OCI-LY1 (cell line): ENCODE measurements around the gene SDK1.

Source experiments
- CTCF ChIP-seq: fragments of 200-600 bp; sonication (generic), shearing (Covaris generic); IDR thresholded peaks from 2 replicates; pipeline ENCODE4 v1.5.1; 2017; ENCODE audit warnings: mild to moderate bottlenecking, antibody characterized with exemption, low read length, moderate library complexity, mixed read lengths
- EZH2 ChIP-seq: fragments of 200-600 bp; sonication (generic), shearing (Covaris generic); IDR thresholded peaks from 2 replicates; pipeline ENCODE4 v1.8.0; 2017; ENCODE audit warnings: borderline replicate concordance, mixed run types, mild to moderate bottlenecking, antibody characterized with exemption, low read length, moderate library complexity, mixed read lengths

GRCh38 chr7:3598854-3599253, 297.8 kb downstream of the SDK1 start:
- TF ChIP-seq CTCF (no peak), EZH2 (no peak)
